ENCODE measurements around the gene MBNL3.

Gene MBNL3

DNA sequence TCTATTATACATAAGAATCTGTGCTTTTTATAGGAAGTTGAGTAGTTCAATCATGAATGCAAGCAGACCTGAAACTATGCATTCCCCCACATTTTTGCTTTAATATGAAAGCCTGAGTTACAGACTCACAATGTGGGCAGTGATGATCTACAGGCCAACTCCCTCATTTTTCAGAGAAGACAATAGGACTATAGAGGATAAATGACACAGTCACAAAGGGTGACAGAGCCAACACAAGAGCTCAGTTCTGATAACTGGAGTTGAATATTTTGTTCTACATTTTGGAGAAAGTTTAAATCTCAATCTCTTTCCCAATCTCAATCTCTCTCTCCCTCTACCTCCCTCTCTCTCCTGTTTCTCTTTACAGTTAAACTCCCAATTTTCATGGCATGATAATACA, 27.0 kb downstream of the MBNL3 start:
- TF ChIP-seq GATA2 (IDR thresholded peaks at IDR 0.05; ENCODE audit: low read depth, low read length) (no peak), GATA3 (IDR thresholded peaks at IDR 0.05; ENCODE audit: low read depth, low read length) (no peak)

DNA sequence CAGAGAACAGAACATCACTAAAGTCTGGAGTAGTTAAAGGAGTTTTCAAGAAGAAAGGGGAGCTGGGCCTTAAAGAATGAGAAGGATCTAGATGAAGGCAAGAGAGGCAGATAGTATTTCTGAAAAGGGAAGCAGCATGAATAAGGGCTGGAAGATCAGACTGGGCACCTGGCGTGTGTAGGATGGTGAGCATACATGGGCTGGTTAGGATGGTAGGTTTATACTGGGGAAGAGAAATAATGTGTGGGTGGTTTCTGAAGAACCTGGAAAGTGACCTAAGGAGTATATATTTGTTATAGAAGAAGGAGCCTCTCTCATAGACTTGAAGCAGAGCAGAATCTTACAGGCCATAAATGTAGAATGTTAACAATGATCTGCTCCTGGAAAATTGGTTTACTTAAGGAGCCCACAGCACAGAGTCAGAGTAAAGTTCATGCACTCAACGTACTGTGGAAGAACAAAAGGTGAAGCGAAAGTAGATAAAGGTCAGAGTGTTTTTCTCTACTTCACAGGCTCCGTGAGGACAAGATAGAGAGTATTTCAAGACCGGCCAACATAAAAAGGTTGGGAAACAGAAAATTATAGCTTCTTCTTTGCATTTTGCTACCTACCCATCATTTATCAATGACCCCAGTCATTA, 35.8 kb downstream of the MBNL3 start:
- no peak for TF ChIP-seq GATA2 (IDR thresholded peaks at IDR 0.05; ENCODE audit: low read depth, low read length)
- no peak for TF ChIP-seq GATA3 (IDR thresholded peaks at IDR 0.05; ENCODE audit: low read depth, low read length)

DNA sequence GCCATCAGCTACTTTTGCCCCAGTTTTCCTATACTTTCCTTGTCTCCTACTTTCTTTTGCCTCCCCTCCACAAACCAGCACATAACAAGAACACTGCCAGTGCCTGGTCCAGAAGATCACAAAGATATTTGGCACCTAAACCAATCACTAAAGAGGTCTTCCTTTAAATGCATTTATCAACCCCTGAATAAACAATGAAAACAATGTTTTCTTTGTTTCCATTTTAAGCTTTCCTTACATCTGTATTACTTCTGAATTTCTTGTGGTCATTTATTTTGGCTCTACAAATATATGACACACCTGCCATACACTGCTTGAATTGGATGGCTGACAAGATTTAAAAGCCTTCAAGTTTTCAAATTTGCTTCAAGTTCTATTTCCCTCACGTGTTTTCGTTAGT, 43.9 kb downstream of the MBNL3 start:
- no peak for TF ChIP-seq GATA3 (IDR thresholded peaks at IDR 0.05; ENCODE audit: low read depth, low read length)

DNA sequence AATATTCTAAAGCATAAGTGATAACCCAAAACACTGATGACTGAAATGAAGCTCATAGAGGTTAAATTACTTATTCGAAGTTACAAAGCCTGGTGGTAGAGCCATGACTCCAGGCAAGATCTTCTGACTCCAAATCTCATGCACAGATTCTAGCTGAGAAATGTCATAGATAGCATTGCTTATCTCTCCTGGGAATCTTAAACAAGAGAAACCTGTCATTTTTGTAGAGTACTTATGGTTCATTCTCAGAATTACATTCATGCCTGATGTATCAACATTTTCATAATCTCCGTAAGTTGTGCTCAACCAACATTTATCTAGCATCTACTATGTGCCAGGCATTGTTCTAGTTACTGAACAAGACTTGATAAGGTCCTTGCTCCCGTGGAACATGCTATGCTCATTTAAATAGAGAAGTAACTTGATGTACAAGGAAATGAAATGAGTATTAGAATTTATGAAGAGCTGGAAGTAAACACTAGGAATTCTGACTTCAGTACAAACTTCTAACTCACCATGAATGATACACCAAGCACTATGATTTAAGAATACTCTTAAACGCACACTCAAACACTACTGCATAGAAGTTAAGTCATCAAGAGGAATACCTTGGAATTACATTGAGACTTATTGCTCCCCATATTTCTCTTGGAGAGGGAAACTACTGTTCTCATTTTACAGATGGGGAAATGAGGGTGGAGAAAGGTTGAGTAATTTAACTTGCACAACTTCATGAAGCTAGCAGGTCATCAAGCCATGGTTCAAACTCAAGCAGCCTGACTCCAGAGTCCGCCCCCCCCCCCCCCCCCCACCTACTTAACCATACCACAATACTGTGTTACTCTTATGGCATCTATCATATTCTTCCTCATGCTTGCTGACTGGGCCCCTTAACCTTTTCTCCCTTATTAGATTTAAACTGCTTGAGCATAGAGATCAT, 45.4 kb downstream of the MBNL3 start:
- TF ChIP-seq GATA2 (IDR thresholded peaks at IDR 0.05; ENCODE audit: low read depth, low read length) = no peak

DNA sequence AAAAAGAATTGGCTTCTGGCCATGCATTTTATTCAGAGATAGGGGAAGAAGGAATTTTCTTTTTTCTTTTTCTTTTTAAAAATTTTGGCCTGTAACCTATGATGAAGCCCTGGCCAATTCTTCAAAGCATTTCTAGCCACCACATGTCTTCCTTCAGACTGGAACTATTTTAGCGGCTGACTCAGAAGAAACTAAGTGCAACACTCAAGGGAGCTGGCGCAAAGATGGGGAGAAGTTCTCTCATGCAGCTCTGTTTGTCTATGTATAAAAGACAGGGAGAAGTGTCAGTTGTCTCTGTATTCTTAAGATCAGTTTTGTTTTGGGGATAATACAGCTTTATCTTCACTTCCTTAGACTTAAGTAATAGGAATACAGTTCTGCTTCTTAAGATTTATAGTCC, 46.1 kb downstream of the MBNL3 start:
- TF ChIP-seq GATA2 (IDR thresholded peaks at IDR 0.05; ENCODE audit: low read depth, low read length) (no peak), GATA3 (IDR thresholded peaks at IDR 0.05; ENCODE audit: low read depth, low read length) (no peak)

DNA sequence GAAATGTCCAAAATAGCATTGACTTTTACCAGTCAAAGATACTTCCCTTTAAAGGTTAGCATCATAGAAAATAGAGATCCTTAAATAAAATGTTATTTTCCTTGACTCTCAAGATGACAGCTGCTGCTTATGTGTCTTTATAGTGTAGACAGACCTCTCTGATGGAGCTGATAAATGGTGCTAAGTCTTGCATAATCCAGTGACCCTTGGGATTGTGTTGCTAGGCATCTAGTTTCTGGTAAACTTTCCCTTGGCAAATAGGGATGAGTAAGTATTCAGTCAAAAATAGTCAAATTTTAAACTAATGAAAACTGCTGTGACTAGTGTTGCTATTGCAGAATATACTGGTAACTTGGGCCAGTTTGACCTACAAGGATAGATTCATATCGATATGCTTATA, 53.6 kb downstream of the MBNL3 start:
- TF ChIP-seq GATA3 (IDR thresholded peaks at IDR 0.05; ENCODE audit: low read depth, low read length) (no peak), GATA2 (IDR thresholded peaks at IDR 0.05; ENCODE audit: low read depth, low read length) (no peak)

DNA sequence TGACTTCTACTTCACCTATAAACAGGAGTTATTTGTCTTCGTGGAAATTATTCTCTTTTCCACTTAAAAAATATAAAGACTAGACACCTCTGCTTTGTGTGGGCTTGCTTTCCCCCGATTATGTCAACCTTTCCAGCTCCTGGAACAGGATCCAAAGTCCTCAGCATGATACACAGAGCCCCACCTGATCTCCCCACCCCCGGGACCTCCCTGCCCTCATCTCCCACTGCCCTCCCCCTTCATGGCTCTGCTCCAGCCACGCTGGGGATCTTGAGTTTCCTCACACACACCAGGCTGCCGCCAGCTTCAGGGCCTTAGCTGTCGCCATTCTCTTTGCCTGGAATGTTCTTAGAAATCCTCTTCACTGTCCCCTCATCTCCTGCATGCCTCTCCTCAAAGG, 55.3 kb downstream of the MBNL3 start:
- no peak for TF ChIP-seq GATA2 (IDR thresholded peaks at IDR 0.05; ENCODE audit: low read depth, low read length)
- TF ChIP-seq GATA3 (IDR thresholded peaks at IDR 0.05; ENCODE audit: low read depth, low read length) = no peak

DNA sequence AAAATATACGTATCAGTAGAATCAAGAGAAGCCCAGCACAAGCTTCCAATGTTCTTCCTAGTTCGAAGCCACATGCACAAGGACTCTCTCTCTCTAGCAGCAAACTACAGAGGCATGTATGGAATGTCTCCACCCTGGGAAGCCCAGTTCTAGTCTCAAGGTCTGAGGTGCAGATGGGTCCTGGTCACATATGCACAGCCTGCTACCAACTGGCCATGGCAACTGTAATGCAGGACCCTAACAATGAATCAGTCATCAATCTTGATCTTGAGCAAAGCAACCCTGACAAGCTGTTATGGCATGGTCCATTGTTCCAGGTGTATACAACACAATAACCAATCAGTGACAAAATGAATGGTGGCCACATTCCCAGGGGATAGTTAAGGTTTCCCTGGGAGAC, 55.8 kb downstream of the MBNL3 start:
- TF ChIP-seq GATA3 (IDR thresholded peaks at IDR 0.05; ENCODE audit: low read depth, low read length) (no peak), GATA2 (IDR thresholded peaks at IDR 0.05; ENCODE audit: low read depth, low read length) (no peak)

DNA sequence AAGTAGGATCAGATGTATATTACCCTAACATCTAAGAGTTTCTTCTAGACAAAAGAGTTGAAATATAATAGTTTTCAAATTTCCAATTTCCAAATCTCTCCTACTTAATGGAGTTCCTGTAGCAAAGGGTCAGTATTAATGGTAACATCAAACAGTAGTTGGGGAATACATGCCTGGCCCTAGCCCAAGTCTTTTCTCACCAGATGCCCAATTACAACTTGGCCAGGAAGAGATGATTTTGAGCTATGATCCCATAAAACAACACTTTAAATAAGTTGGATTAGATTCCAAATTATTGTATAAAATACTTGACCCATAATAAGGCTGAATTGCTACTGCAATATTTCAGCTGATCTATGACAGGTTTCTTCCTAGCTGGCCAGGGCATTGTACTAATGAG, 59.9 kb downstream of the MBNL3 start:
- TF ChIP-seq GATA2 (IDR thresholded peaks at IDR 0.05; ENCODE audit: low read depth, low read length) = no peak
- TF ChIP-seq GATA3 (IDR thresholded peaks at IDR 0.05; ENCODE audit: low read depth, low read length) = no peak

DNA sequence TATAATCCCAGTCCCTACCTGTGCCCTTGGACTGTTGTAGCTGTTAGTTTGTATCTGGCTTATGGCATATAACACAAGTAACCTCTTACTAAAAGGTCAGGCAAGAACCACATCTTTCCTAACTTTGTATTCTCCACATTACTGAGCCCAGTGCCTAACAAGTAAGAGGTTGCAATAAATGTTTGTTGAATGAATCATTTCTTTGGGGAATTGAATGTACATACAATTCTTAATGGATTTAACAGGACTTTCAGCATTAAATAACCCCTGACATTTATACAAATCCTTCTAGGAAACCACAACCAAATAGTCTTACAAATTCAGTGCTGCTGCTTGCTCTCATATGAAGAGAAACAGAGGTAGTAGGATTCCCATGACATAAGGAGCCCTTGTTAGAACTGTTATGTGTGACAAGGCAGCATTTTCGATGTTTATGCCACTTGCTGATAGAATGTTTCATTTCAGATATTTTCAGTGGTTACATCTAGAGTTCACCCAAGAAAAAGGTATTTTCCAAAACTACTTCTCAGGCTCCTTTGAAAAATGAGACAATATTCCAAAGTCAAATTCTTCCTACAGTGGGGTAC, 62.0 kb downstream of the MBNL3 start:
- TF ChIP-seq GATA2 (IDR thresholded peaks at IDR 0.05; ENCODE audit: low read depth, low read length) = no peak
- no peak for TF ChIP-seq GATA3 (IDR thresholded peaks at IDR 0.05; ENCODE audit: low read depth, low read length)

DNA sequence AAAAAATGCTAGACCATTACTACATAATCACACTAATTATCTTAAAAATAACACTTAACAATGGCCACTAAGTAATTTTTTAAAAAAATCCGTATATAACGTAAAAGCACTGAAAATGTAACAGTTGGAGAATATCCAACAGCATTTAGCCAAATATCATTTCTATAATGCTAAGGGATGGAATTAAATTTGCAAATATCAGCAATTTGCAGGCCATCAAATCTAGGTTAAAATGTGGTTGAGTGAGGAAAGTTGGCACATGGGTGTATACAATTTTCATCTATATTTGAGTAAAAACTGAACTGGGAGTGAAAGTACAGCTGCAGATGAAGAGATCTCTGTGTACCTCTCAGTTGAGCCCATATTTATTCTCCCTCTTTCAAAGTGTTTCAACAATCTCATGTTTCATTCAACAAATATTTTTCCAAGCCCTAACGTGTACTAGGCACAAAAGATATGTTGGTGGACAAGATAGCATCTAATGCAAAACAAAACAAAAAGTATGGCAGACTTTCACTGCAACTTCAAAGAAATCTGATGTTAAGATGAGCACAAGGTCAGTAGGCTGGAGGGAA, 63.0 kb downstream of the MBNL3 start:
- TF ChIP-seq GATA3 (IDR thresholded peaks at IDR 0.05; ENCODE audit: low read depth, low read length) = no peak
- TF ChIP-seq GATA2 (IDR thresholded peaks at IDR 0.05; ENCODE audit: low read depth, low read length) = no peak

DNA sequence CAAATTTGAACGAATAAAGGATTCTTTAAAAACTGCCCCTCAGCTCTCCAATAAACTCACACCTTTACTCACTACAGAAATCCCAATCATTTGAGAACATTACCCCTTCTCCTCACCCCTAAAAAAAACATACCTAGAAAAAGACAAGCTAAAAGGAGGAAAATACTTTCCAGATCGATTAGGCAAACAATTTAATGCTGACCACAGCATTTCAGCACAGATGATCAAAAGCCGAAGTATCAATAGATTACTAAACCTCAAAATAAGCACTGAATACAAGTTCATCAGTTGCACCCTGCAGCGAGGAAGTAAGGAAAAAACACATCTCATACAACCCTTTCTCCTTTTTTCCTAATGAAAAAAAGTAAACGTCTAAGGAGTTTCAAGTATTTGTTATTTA, 65.5 kb downstream of the MBNL3 start:
- TF ChIP-seq GATA3 (IDR thresholded peaks at IDR 0.05; ENCODE audit: low read depth, low read length) (no peak), GATA2 (IDR thresholded peaks at IDR 0.05; ENCODE audit: low read depth, low read length) (no peak)

DNA sequence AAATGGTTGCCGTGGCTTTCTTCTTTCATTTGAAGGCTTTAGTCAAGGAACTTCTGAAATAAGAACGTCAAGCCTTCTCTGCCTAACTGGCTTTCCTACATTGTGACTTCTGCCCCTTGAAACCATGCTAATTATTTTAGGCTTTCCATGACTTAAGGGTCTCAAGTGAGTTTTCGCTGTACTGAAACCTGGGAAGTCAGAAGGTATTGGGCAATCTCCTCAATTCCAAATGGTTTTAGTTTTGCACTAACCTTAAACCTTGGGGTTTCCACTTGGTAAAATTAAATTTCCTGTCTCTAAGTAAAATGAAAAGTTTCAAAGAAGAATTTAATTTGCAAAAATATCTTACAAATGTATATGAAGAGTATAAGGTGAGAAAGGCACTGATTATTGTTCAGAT, 73.8 kb downstream of the MBNL3 start:
- no peak for TF ChIP-seq GATA3 (IDR thresholded peaks at IDR 0.05; ENCODE audit: low read depth, low read length)
- TF ChIP-seq GATA2 (IDR thresholded peaks at IDR 0.05; ENCODE audit: low read depth, low read length) = no peak

DNA sequence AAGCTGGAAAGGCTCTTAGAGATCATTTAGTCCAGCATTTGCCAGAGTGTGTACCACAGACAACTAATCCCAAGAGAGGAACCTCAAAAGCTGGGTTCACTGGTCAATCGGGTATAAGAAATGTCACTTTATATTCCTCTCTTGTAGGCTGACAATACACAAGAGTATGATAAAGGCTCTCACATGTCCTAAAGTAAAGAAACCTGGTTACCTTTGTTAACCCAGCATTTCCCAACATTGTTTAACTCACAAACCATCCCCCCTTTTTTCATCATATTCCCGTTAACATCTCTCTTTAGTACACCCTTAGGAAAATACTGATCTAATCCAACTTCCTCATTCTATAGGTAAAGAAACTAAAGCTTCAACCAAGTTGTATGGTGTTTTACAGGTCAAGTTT, 74.4 kb downstream of the MBNL3 start:
- no peak for TF ChIP-seq GATA2 (IDR thresholded peaks at IDR 0.05; ENCODE audit: low read depth, low read length)
- TF ChIP-seq GATA3 (IDR thresholded peaks at IDR 0.05; ENCODE audit: low read depth, low read length) = no peak

DNA sequence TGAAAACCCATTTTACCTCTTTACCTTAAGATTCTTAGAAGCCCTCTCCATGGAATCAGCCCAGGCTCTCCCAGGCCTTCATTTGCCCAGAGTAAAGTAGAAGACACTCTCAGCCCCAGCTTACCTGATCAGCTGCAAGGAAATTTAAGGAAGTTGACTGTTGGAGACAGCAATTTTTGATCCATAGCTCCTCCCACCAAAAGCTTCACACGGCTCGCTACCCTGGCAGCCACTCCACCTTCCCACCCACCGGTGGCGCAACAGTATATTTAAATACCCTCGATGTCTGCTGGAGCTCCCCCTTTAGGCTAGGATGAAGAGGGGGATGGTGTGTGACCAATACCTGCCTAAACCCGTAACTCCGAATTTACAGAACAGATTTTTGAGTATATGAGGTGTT, 75.4 kb downstream of the MBNL3 start:
- TF ChIP-seq GATA2 (IDR thresholded peaks at IDR 0.05; ENCODE audit: low read depth, low read length) = no peak
